HG02610 (cell line): ENCODE data around the gene FBXO48.

Experiments used
- ATAC-seq: cut with Tn5 transposase; IDR thresholded peaks from one replicate; pipeline ENCODE4 v1.9.1; 2021; ENCODE audit warnings: mild to moderate bottlenecking, moderate library complexity; ENCODE audit not compliant: unreplicated experiment

FBXO48 gene

GRCh38 chr2:68438455-68439303, 28.4 kb downstream of the FBXO48 start:
- ATAC-seq, result no peak

- ATAC-seq, result no peak
These were observed 30.8 kb downstream of the FBXO48 start for GRCh38 chr2:68436270-68436669.

GRCh38 chr2:68435615-68436014, 31.5 kb downstream of the FBXO48 start:
- no peak for ATAC-seq

GRCh38 chr2:68434981-68435380, 32.1 kb downstream of the FBXO48 start:
- no peak for ATAC-seq

- ATAC-seq, result no peak
These were observed 34.1 kb downstream of the FBXO48 start for GRCh38 chr2:68432696-68433658.

GRCh38 chr2:68431316-68431972, 35.6 kb downstream of the FBXO48 start:
- no peak for ATAC-seq

- no peak for ATAC-seq
These were observed 37.7 kb downstream of the FBXO48 start for GRCh38 chr2:68429311-68429826.

GRCh38 chr2:68428746-68429145, 38.3 kb downstream of the FBXO48 start:
- no peak for ATAC-seq

- no peak for ATAC-seq
These were observed 39.0 kb downstream of the FBXO48 start for GRCh38 chr2:68428126-68428525.

GRCh38 chr2:68426848-68427579, 40.1 kb downstream of the FBXO48 start:
- ATAC-seq, result peak; percentile 22

GRCh38 chr2:68426446-68426845, 40.6 kb downstream of the FBXO48 start:
- no peak for ATAC-seq

- ATAC-seq, result no peak
These were observed 41.6 kb downstream of the FBXO48 start for GRCh38 chr2:68425503-68425902.

GRCh38 chr2:68423966-68424650, 43.0 kb downstream of the FBXO48 start:
- peak; percentile 82 for ATAC-seq

- ATAC-seq, result no peak
These were observed 46.7 kb downstream of the FBXO48 start for GRCh38 chr2:68420254-68420910.

- peak; percentile 32 for ATAC-seq
These were observed 48.2 kb downstream of the FBXO48 start for GRCh38 chr2:68418855-68419254.

- ATAC-seq, result no peak
These were observed 48.7 kb downstream of the FBXO48 start for GRCh38 chr2:68418419-68418818.

- peak; percentile 49 for ATAC-seq
These were observed 49.2 kb downstream of the FBXO48 start for GRCh38 chr2:68417926-68418325.

- ATAC-seq, result no peak
These were observed 50.9 kb downstream of the FBXO48 start for GRCh38 chr2:68416081-68416675.

GRCh38 chr2:68415521-68415920, 51.6 kb downstream of the FBXO48 start:
- no peak for ATAC-seq
